GM19397 (cell line): ENCODE data around the gene MCF2L.
"Not testable (repeated sequence)": the region's sequence is repeated elsewhere in the genome, so short reads cannot be mapped to it uniquely, and the experiment has no call there.

Source experiments
- ATAC-seq: cut with Tn5 transposase; IDR thresholded peaks from one replicate; pipeline ENCODE4 v1.9.1; 2021; ENCODE audit warnings: mild to moderate bottlenecking, moderate library complexity; ENCODE audit not compliant: unreplicated experiment

The MCF2L gene

GRCh38 chr13:113110852-113111315 is 141.9 kb downstream of the MCF2L start:
- no peak for ATAC-seq

- ATAC-seq: not testable (repeated sequence)
Observed at GRCh38 chr13:113111821-113112220, 142.8 kb downstream of the MCF2L start.

- not testable (repeated sequence) for ATAC-seq
Observed at GRCh38 chr13:113112475-113112874, 143.5 kb downstream of the MCF2L start.

DNA sequence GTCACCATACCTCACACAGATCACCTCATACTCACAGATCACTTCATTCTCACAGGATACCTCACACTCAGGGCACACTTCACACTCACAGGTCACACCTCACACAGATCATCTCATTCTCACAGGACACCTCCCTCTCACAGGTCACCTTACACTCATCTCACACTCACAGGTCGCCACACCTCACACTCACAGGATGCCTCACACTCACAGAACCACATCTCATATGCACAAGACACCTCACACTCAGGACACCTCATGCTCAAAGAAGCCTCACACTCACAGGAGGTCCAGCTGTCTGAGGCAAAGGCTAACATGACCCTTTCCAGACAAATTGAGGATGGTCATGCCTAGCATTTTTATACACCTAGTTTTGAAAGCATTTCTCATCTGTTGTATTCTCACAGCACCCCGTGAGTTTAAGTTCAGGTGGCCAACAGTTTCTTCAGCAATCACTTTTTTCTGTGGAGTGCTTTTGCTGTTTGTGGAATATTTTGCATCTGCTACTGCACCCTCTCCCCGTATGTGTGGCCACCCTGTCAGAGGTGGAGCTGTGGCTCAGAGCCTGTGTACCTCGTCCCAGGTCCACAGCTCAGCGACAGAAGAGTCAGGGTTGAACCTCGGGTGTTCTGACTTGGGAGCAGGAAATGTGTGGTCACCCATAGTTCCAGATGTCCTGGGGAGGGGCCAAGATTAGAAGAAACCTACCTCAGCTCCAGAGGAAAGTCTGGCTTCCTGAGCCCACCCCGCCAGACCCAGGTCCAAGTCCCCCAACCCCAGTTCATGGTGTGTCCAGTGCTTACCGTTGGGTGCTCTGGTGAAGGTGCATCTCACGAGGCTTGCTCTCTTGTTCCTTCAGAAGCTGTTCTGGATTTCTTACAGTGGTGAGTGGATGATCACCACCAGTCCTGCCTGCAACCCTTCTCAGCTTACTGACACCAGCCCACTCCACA is 144.2 kb downstream of the MCF2L start:
- no peak for ATAC-seq

DNA sequence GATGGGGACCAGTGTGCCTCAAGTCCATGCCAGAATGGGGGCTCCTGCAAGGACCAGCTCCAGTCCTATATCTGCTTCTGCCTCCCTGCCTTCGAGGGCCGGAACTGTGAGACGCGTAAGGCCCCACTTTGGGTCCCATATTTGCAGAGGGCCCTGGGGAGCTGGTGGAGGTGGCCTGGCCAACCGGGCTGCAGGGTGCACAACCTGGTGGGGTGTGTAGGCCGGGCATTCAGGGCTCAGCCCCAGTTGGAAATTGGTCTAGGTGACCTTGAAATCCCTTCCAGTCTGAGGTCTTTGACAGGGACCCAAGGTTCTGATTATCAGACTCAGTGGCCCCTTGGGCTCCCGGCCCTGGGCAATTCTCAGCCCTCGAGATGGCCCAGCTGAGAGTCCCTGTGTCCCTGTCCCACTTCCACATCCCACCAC is 144.8 kb downstream of the MCF2L start:
- ATAC-seq: no peak

DNA sequence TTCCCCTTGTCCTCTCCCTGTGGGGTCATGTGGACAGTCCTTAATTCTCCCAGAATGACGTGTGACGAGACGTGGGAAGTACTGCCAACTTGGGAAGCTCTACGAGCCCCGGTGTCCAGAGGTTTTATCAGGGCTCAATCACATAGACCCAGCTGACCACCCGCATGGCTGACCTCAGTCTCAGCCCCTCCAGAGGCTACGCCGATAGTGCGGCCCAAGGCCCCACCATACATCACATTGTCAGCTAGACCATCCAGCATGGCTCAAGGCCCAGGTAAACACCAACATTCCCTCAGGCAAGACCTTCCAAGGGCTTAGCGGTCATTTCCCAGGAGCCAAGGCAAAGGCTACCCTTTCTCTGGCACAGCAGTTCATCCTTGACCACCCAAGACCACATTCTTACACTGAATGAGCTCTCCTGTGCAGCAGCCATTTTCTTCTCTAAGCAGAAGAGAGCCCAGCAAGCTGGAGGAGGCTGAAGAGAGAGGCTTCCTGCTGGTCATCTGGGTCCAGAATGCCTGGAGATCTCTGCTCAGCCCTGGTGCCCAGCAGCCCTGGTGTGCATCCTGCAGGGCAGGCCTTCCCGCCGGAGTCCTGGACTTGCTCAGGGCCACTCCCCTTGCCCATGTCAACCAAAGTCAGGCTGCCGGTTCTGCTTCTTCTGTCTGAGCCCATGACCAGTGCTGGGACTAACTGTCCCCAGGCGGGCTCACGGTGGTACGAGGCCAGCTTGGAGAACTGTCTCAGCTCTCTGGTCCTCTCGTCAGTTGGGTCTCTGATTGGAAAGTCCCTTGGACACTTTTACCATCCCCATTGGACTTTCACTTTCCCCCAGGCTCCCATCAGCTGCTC is 145.7 kb downstream of the MCF2L start:
- ATAC-seq: no peak

- ATAC-seq: no peak
Observed at GRCh38 chr13:113115363-113116205, 146.6 kb downstream of the MCF2L start.

DNA sequence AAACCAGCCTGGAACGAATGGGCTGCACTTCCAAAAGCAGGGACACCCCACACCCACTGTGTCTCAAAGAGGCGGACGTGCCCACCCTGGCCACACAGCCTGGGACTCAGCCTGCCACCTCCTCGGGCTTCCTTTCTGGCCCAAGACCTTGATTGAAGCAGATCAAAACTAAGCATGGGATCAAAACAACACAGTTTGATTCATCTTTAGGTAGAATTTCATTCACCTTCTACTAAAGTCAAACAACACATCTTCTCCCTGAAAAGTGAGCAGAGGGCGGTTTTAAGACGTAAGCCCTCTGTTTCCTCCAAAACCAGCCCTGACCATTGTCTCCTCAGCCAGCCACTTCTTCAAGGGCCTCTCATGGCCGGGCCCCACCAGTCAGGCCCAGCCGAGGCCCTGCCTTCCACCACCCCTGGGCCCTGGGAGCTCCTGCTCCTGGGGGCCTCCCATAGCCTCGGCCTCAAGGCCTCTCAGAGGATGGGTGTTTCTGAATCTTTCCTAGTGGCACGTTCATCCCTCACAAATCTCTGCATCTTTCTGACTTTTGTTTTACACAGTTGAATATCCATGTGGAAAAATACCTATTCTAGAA is 147.3 kb downstream of the MCF2L start:
- ATAC-seq: no peak

DNA sequence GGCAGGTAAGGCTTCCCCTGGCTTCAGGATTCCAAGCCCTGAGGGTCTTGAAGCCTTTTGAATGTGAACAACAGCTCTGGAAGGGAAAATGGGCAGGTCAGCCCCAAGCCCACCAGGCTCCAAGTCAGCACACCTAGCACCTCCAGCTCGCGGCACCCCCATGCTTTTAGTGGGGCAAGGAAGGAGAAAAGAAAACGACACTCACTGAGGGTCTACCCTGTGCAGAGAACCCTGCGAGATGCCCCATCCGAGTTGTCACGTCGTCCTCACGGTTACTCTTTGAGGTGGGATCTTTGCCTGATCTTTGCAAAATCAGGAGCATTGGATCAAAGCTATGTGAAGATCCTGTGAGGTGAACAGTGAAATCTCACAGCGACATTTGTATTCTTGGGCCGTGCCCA is 147.9 kb downstream of the MCF2L start:
- no peak for ATAC-seq

GRCh38 chr13:113117335-113117872 is 148.4 kb downstream of the MCF2L start:
- no peak for ATAC-seq

DNA sequence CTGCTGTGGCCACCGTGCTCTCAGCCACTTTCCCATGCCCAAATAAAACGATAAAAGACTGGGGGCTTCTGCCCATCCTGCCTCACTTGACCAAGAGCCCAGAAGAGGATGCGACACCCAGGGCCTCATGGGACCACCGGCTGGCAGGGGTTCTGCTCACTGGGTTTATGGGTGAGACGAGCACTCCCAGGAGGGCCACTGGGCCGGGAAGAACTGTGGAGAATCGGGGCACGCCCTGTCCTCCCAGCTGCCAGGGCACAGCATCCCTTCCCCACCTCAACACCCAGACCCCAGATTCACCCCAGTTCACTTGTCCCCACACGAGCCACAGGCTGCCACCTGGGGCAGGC is 148.9 kb downstream of the MCF2L start:
- ATAC-seq: no peak

- no peak for ATAC-seq
Observed at GRCh38 chr13:113118261-113119021, 149.4 kb downstream of the MCF2L start.

GRCh38 chr13:113119166-113119821 is 150.3 kb downstream of the MCF2L start:
- no peak for ATAC-seq

DNA sequence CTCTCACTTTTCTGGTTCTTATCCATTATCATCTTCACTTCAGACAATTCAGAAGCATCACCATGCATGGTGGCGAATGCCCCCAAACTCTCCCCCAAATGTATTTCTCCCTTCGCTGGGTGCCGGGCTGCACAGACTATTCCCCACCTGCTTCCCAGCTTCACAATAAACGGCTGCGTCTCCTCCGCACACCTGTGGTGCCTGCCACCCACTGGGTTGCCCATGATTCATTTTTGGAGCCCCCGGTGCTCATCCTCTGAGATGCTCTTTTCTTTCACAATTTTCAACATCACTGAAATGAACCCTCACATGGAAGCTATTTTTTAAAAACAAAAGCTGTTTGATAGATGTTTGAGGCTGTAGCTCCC is 150.8 kb downstream of the MCF2L start:
- ATAC-seq: no peak

DNA sequence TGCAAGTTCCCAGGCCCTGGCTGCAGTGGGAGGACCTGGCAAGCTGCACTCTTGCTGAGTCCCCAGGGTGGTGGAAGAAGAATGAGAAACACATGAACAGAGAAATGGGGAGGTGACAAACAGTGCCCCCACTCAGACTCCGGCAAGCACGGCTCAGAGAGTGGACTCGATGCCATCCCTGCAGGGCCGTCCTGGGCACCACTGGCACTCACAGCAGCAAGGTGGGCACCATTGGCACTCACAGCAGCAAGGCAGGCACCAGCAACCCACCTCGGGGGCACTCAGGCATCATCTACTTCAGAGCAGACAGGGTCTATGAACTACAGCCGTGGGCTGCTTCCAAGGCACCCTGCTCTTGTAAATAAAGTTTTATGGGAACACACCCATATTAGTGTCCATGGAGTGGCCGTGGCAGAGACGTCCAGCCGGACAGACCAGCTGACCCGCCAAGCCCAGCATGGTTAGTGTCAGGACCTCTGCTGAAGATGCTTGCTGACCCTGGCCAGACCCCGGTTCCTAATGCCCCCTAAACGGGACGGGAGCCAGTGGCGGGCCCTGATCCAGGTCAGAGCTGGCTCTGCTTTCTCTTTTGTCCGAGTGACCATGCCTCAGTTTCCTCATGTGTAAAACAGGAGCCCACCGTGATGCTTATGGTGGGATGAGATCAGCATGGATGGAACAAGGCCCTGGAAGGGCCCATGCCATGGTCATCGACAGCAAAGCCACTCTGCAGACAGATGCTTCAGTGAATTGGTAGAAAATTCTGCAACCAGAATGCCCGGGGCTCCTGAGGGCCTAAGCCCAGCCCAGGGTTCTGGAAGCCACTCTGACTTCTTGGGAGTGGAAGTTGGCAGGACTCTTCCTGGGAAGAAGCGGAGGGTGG is 151.5 kb downstream of the MCF2L start:
- ATAC-seq: no peak

GRCh38 chr13:113121183-113121927 is 152.3 kb downstream of the MCF2L start:
- no peak for ATAC-seq

GRCh38 chr13:113121928-113122471 is 153.0 kb downstream of the MCF2L start:
- no peak for ATAC-seq
